HG03175 (cell line): ENCODE data around the gene VAV3.
"Not testable (repeated sequence)": the region's sequence is repeated elsewhere in the genome, so short reads cannot be mapped to it uniquely, and the experiment has no call there.

ENCODE experiments used
- ATAC-seq: cut with Tn5 transposase; IDR thresholded peaks from one replicate; pipeline ENCODE4 v1.9.1; 2021; ENCODE audit warnings: mild to moderate bottlenecking, moderate library complexity; ENCODE audit not compliant: unreplicated experiment

Gene VAV3

DNA sequence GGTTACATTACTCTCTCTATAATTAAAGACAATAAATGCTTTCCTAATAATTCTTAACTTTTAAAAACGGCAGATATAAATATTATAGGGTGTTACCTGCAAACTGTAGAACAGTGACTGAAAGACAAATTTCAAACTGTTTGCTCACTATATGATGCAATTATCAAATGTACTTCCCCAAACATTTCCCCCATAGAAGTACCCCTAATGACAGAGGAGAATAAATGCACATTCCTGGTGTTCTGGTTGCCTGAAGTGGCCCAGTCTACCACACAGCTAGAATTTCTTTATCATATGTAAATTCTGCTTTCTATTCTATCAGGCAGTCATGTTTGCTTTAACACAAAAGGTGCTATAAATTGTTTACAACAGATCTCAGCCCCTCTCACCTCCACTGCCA is 70.4 kb downstream of the VAV3 start:
- no peak for ATAC-seq

GRCh38 chr1:107893350-107893749 is 71.6 kb downstream of the VAV3 start:
- ATAC-seq = not testable (repeated sequence)

GRCh38 chr1:107889524-107889923 is 75.5 kb downstream of the VAV3 start:
- no peak for ATAC-seq

GRCh38 chr1:107883562-107883961 is 81.4 kb downstream of the VAV3 start:
- no peak for ATAC-seq

- no peak for ATAC-seq
These were observed 85.1 kb downstream of the VAV3 start for GRCh38 chr1:107879927-107880326.

DNA sequence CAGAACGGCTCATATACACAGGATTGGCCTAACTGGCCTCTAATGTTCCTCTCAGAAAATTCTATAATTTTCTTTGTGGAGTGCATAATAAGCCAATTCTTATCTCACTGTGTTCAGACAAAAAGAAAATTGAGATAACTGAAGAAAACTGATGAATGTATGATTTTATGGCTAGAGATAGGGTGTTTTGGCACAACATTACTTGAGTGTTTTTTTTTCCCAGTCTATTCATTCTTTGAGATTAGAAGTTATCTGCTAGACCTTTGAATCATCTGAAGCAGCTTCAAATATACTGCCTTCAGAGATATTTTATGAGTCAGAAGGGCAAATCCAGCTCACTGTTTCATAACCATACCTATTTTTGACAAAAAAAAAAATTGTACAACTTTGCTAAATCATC is 85.6 kb downstream of the VAV3 start:
- ATAC-seq = no peak

- no peak for ATAC-seq
These were observed 87.2 kb downstream of the VAV3 start for GRCh38 chr1:107877745-107878144.

- no peak for ATAC-seq
These were observed 87.9 kb downstream of the VAV3 start for GRCh38 chr1:107877092-107877491.

GRCh38 chr1:107875689-107876088 is 89.3 kb downstream of the VAV3 start:
- ATAC-seq = no peak

DNA sequence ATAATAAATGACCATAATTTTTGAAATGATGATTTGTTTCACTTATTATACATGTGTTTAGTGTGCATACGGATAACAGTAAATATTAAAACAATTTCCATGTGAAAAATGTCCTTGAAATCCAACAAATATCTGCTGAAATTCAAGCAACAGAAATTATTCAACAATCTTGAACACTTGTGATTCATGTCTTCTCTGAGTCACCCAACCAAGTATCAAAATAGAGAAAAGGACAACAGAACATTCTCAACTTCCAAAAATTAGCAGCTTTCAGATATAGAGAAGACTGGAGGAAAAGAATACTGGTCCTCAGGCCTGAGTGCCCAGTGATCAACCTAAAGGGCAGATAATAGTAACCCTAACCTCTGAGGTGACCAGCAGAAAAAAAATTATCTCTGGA is 90.8 kb downstream of the VAV3 start:
- no peak for ATAC-seq

DNA sequence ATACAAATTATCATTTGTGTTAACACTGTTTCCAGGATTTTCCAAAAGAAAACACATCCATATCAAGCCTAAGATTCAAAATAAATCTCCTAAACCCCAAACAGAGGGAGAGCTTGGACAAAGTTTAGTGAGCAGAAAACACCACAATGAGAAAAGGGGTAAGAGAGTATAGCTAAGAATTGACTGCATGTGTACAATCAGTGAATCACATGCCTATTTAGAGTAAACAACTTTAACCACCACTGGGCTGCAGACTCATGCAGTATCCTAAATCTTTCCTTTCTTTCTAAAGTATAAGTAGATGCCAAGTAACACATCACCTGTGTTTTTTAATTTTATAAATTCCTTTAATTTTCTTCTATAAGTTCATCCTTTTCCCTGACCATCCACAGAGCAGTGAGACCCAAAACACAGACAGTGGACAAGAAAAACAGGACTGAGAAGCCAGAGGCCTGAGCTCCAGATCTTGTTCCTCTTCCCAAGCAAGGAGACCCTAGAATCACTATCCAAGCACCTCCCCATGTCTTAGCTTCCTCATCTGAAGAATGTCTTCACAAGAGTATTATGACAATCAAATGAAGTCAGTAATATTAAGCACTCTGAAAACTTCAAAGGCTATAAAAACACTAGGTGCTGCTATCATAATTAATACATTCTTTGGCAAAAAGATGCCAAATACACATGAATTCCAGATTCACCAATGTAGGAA is 93.1 kb downstream of the VAV3 start:
- ATAC-seq = no peak

- no peak for ATAC-seq
These were observed 93.7 kb downstream of the VAV3 start for GRCh38 chr1:107871259-107871658.

- ATAC-seq = no peak
These were observed 94.3 kb downstream of the VAV3 start for GRCh38 chr1:107870696-107871095.

- no peak for ATAC-seq
These were observed 97.1 kb downstream of the VAV3 start for GRCh38 chr1:107867897-107868296.

- ATAC-seq = no peak
These were observed 97.6 kb downstream of the VAV3 start for GRCh38 chr1:107867422-107867821.

- no peak for ATAC-seq
These were observed 98.1 kb downstream of the VAV3 start for GRCh38 chr1:107866870-107867269.

GRCh38 chr1:107865627-107866026 is 99.4 kb downstream of the VAV3 start:
- ATAC-seq = no peak

- no peak for ATAC-seq
These were observed 101.6 kb downstream of the VAV3 start for GRCh38 chr1:107863342-107863741.

- ATAC-seq = no peak
These were observed 102.9 kb downstream of the VAV3 start for GRCh38 chr1:107862064-107862463.

DNA sequence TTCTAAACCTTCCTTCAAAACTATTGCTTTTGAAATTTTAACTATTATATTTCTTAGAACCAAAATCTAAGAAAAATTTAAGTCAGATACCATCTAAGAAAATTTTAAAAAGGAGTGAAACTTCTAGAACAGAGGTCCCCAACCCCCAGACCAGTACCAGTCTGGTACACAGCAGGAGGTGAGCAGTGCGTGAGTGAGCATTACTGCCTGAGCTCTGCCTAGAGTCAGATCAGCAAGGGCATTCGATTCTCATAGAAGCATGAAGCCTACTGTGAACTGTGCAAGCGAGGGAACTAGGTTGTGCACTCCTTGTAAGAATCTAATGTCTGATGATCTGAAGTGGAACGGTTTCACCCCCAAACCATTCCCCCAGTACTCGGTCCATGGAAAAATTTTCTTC is 106.7 kb downstream of the VAV3 start:
- no peak for ATAC-seq

DNA sequence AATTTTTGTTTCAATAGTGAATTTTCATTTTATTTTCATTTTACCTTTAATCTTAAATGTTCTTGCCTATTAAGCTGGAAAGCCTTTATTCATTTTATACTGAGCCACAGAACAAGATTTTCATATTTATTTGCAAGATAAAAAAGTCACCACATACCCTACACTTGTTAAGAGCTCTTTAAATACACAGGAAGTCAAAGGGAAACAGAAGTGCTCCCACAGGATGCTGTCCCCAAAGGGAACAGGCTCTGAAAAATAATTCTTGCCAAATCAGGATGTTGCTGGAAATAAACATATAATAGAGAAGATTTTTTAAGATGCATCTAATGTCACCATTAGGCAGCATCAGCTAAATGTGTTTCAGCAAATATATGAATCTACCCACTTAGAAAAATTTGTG is 113.6 kb downstream of the VAV3 start:
- no peak for ATAC-seq

GRCh38 chr1:107844541-107845194 is 120.3 kb downstream of the VAV3 start:
- not testable (repeated sequence) for ATAC-seq

DNA sequence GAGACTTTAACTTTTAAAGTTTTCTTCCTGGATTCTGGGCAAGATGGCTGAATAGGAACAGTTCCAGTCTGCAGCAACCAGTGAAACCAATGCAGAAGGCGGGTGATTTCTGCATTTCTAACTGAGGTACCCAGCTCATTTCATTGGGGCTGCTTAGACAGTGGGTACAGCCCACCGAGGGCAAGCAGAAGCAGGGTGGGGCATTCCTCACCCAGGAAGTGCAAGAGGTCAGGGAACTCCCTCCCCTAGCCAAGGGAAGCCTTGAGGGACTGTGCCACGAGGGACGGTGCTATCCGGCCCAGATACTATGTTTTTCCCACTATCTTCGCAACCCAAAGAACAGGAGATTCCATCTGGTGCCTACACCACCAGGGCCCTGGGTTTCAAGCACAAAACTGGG is 121.0 kb downstream of the VAV3 start:
- ATAC-seq = no peak
